Measurements from ENCODE around the gene GINS2.
A peak's percentile ranks its signal among the peaks of the same experiment; 100 is the strongest.

The GINS2 gene

DNA sequence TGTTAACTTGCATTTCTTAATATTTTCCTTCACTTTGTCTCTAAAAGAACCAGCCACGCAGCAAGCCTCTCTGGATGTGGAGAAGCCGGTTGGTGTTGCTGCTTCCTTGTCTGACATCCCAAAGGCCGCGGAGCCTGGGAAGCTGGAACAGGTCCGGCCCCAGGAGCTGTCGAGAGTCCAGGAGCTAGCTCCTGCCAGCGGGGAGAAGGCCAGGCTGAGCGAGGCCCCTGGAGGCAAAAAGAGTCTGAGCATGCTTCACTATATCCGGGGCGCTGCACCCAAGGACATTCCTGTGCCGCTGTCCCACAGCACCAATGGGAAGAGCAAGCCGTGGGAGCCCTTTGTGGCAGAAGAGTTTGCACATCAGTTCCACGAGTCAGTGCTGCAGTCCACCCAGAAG lies 22.8 kb downstream of the GINS2 start:
- DNase-seq, result no peak

DNA sequence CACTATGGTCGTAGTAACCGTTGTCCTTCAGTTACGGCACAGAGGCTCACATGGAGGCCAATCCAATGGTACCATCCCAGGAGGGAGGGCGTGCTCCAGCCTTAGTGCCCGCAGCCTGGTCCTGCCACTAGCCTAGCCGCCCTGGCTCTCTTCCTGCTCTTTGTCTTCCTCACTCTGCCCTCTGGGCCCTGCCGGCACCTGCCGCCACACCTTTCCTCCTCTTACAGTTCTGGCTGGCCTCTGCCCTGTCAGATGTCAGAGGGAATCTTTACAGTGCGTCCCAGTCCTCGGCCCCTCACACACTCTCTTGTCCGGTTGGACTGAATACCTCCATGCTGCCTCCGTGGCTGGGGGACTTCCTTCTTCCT lies 23.4 kb downstream of the GINS2 start:
- DNase-seq, result no peak

DNA sequence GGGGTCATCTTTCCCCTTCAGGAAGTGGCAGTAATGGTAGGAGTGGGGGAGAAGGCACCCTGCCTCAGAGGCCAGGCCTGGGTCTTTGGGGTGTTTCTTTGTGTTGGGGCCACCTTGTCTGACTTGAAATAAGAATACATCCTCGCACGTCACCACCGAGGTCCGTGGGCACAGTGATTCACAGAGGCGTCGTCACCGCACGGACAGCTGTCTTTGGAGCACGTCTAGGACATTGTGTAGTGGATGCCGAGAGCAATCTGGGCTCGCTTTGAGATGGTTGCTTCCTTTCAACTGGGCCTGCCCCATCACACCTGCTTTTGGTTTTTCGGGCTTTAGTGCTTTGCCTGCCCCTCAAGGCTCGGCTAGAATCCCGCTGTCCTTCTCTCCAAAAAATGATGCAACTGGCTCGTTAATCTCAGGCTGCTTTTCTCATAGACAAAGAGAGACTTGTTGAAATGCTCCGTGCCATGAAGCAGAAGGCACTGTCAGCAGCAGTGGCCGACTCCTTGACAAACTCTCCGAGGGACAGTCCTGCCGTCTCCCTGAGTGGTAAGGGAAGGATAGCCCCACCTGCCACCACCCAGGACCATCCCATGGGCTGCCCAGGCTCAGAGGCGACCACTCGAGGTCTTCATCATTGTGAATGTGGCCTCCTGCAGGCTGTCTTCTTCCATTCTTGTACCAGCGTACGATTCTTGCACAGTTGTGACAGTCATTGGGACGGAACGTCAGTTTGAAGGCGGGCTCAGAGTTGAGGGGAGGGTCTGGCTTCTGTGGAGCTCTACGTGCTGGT lies 24.0 kb downstream of the GINS2 start:
- no peak for DNase-seq

- no peak for DNase-seq
Observed at GRCh38 chr16:85663891-85664321, 24.8 kb downstream of the GINS2 start.

- DNase-seq, result no peak
Observed at GRCh38 chr16:85662976-85663830, 25.6 kb downstream of the GINS2 start.

DNA sequence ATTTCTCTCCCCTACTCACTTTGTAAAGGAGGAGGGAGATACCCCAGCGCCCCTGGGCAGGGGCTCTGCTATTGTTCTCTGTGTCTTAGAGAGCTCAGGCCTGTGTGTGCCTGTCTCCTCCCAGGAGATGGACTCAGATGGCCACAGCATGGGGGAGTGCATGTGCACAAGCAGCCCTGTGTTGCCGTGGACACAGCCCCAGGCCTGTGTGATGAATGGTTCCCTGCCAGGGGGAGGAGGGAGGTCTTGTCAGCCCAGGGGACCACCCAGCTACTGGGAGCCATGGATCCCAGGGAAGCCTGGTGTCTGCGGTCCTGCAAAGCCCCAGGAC lies 26.3 kb downstream of the GINS2 start:
- DNase-seq, result no peak

DNA sequence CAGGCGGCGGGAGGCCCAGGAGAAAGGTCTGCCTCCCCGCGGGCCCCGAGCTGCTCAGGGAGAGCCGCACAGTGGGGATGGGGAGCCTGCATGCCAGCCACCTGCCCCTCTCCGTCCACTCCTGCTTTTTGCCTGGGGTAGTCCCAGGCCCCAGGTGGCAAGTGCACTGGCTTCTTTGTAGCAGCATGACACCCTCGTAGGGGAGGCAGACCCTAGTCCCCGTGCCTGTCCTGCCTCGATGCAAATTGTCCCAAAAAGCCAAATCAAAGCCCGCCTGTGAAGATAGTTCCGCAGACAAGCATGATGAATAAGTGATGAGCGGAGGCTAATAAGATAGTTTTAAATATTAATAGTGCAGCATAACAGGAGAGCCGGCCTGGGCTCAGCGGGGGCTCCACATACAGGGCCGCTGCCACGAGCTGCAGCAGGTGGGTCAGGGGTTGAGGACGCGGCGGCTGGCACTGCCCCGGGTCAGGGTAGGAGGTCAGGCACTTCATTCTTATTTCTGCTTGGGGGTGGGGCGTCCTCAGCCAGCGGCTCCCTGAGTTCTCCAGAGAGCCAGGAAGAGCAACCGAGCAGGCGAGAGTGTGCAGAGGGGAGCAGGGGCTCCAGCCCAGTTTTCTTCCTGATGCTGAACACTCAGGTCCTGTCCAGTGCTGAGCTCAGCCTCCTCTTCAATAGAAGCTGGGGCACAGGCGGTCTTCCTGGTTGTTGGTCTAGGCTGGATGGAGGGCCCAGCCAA lies 26.8 kb downstream of the GINS2 start:
- DNase-seq, result no peak

DNA sequence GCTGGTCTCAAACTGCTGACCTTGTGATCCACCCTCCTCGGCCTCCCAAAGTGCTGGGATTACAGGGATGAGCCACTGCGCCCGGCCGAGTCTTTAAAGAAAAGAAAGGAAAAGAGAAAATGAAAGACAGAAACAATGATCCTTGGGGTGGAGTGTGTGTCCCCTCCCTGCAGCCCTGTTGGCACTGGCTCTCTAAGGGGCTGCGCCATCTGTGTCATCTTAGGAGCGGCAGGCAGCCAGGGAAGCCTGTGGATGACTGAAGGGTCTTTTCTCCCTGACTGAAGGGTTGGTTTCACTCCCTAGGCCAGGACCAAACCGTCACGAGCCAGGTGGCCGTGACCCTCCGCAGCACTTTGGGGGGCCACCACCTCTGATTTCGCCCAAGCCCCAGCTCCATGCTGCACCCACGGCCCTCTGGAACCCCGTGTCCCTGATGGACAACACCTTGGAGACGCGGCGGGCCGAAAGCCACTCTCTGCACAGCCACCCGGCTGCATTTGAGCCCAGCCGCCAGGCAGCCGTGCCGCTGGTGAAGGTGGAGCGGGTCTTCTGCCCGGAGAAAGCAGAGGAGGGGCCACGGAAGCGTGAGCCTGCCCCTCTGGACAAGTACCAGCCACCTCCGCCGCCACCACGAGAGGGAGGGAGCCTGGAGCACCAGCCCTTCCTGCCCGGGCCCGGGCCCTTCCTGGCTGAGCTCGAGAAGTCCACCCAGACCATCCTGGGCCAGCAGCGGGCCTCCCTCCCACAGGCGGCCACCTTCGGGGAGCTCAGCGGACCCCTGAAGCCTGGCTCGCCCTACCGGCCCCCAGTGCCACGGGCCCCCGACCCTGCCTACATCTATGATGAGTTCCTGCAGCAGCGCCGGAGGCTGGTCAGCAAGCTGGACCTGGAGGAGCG lies 27.7 kb downstream of the GINS2 start:
- no peak for DNase-seq

DNA sequence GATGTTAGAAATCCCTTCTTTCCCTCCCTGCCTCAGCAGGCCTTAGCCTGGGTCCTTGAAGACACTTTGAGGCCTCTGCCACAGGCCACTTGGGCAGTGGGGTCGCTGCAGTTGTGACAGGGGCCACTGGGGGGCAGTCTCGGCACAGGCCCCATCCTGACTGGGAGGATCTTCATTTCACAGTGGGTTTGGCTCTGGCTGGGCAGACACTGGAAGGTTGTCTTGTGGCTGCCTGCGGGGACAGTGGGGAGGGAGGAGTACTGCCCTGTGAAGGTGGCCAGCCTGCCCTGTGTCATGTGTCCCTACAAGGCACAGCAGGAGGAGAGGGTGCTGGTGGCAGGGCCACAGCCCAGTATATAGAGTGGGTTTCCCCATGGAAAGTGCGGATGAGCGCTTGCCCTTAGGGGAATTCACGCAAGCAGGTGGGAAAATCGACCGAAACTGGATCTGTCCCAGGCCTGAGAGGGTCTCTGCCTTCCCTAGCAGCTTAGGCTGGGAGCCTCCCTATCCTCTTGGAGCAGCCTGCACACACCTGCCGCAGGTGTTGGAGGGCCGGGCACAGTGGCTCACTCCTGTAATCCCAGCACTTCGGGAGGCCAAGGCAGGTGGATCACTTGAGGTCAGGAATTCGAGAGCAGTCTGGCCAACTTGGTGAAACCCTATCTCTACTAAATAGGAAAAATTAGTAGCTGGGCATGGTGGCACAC lies 28.8 kb downstream of the GINS2 start:
- DNase-seq, result peak; percentile 20 to 80

- DNase-seq, result no peak
Observed at GRCh38 chr16:85659336-85659735, 29.4 kb downstream of the GINS2 start.

- DNase-seq, result no peak
Observed at GRCh38 chr16:85658504-85659326, 30.0 kb downstream of the GINS2 start.

- no peak for DNase-seq
Observed at GRCh38 chr16:85657996-85658395, 30.8 kb downstream of the GINS2 start.

- DNase-seq, result no peak
Observed at GRCh38 chr16:85657267-85657650, 31.5 kb downstream of the GINS2 start.

GRCh38 chr16:85656351-85657266 lies 32.1 kb downstream of the GINS2 start:
- DNase-seq, result no peak

GRCh38 chr16:85655216-85656129 lies 33.3 kb downstream of the GINS2 start:
- no peak for DNase-seq

- DNase-seq, result no peak
Observed at GRCh38 chr16:85654251-85655095, 34.3 kb downstream of the GINS2 start.

- DNase-seq, result no peak
Observed at GRCh38 chr16:85653290-85653891, 35.4 kb downstream of the GINS2 start.

Data from inflammatory macrophage treated with lipopolysaccharide for 1 hour (primary cell).